ENCODE data around the gene ZNF653.

DNA sequence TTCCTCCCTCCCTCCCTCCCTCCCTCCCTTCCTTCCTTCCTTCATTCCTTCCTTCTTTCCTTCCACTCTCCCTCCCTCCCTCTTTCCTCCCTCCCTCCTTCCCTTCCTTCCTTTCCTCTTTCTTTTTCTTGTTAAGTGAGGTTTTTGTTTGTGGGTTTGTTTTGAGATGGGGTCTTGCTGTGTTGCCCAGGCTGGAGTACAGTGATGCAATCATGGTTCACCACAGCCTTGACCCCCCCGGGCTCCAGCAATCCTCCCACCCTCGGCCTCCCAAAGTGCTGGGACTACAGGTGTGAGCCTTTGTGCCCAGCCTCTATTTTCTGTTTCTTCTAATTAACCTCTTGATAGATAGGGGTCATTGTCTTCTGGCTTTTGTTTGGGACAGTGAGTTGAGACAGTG, 44.2 kb downstream of the ZNF653 start:
- TF ChIP-seq, protein P1, sequence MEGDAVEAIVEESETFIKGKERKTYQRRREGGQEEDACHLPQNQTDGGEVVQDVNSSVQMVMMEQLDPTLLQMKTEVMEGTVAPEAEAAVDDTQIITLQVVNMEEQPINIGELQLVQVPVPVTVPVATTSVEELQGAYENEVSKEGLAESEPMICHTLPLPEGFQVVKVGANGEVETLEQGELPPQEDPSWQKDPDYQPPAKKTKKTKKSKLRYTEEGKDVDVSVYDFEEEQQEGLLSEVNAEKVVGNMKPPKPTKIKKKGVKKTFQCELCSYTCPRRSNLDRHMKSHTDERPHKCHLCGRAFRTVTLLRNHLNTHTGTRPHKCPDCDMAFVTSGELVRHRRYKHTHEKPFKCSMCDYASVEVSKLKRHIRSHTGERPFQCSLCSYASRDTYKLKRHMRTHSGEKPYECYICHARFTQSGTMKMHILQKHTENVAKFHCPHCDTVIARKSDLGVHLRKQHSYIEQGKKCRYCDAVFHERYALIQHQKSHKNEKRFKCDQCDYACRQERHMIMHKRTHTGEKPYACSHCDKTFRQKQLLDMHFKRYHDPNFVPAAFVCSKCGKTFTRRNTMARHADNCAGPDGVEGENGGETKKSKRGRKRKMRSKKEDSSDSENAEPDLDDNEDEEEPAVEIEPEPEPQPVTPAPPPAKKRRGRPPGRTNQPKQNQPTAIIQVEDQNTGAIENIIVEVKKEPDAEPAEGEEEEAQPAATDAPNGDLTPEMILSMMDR (conservative IDR thresholded peaks at IDR 0.05; ENCODE audit: low read depth, low read length): no peak
- TF ChIP-seq EZH2 (IDR thresholded peaks at IDR 0.05; ENCODE audit: low read length, unreplicated experiment): no peak
